ENCODE measurements around the gene ZDHHC1.

GRCh38 chr16:67451061-67451703, 34.9 kb upstream of the ZDHHC1 start:
- TF ChIP-seq ISL1 (CRISPR knock-in tag; IDR thresholded peaks at IDR 0.05) (no peak), GLIS3 (CRISPR knock-in tag; IDR thresholded peaks at IDR 0.05) (no peak), TSHZ2 (CRISPR knock-in tag; IDR thresholded peaks at IDR 0.05) (no peak), ZFP3 (CRISPR knock-in tag; IDR thresholded peaks at IDR 0.05) (no peak), BACH2 (CRISPR knock-in tag; IDR thresholded peaks at IDR 0.05; ENCODE audit: borderline replicate concordance) (no peak)

Data from SK-N-SH treated with all-trans-retinoic acid at 6 μM for 48 hours (cell line).